A204.1 (cell line): ENCODE results near the gene PHLPP1.
A peak's percentile ranks its signal among the peaks of the same experiment; 100 is the strongest.

ENCODE experiments used
- FAIRE-seq: peaks from 2 replicates; lab custom pipeline; 2012; peaks lifted over from hg19 to GRCh38; lab: Jason Lieb, UNC

Gene PHLPP1

DNA sequence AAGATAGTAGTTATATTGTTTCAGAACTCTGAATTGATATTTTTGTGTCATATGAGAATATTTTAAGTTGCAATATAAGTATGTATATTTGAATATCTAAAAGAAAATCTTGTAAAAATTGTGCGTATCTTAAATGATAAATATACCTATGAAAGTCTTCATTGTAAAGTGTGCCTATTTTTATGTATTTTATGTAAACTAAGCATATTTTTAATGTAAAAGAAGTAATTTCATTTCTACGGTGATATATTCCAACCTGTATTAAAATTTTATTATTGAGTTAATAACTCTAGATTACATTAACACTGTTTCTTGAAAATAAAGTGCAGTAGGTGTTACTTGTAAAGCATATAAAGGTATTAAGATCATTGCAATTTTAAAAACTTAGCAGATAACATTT, 233.4 kb downstream of the PHLPP1 start:
- FAIRE-seq, result peak; percentile 70

DNA sequence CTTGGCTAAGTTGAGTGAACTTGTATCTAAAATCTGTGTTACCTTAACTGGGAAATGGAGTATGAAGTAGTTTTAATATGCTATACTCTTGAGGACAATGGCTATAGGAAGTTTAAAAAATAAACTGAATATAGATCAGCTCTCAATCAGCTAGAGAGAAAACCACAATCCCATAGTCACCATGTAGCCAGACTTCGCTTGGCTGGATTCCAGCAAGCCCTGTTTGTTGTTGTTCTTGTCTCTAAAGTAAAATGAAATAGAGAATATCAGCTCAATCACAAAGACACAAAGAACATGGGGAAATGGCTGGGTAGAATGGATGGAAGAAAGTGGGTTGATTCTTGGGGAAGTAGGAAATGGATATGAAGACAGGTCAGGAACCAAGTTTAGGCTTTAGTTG, 234.9 kb downstream of the PHLPP1 start:
- no peak for FAIRE-seq

GRCh38 chr18:62952807-62953206, 237.5 kb downstream of the PHLPP1 start:
- no peak for FAIRE-seq

DNA sequence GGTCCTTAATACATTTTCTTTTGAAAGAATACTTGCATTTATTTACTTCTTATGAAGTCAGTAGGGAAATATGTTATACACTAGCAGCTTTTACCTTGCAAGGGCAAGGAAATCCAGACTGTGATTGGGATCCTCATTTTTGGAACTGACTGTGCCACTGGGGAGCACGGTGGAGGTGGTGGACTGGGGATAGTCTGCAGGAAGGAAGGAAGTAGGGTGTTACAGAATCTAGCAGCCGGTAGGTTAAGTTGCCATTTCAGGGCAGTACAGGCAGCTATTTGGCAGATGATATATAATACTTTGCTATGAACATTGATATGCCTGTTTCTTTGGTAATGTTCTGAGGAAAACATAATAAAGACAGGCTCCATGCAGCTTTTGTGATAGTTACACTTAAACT, 238.3 kb downstream of the PHLPP1 start:
- no peak for FAIRE-seq

GRCh38 chr18:62954366-62954765, 239.0 kb downstream of the PHLPP1 start:
- no peak for FAIRE-seq

DNA sequence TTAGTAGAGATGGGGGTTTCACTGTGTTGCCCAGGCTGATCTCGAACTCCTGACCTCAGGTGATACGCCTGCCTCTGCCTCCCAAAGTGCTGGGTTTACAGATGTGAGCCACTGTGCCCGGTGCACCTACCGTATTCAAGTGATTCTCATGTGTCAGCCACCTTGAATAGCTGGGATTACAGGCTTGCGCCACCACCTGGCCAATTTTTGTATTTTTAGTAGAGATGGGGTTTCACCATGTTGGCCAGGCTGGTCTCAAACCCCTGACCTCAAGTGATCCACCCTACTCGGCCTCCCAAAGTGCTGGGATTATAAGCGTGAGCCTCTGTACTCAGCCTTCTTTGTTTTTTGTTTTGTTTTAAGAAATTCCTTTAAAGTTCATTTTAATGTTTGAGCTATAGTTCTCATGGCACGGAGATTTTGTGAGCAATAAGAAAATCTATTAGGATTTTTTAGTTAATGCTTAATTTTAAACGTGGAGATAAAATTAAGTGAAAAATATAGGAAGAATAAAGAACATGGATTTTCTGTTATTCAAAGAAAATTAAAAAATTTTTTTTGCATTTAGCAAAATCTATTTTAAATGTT, 242.6 kb downstream of the PHLPP1 start:
- no peak for FAIRE-seq

- FAIRE-seq, result no peak
Measured at GRCh38 chr18:62959481-62959880, 244.1 kb downstream of the PHLPP1 start.

DNA sequence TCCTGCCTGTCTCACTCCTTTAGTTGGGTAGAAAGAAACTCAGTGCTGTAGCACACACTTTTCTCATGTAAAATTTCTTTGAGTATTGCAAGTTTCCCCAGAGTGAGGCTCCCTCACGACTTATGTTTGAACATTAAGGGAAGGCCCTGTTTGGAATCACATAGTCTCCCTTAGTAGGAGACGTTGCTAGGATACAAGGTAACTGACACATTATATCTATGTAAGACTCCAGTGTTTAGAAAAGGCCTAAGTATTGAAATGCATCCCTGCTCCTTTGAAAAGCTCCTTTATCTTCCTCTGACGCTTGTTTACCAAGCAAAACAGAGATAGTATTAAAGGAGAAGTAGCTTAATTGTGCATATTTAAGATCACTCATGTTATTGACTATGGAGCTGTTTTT, 248.2 kb downstream of the PHLPP1 start:
- FAIRE-seq, result no peak

- FAIRE-seq, result no peak
Measured at GRCh38 chr18:62964432-62964831, 249.1 kb downstream of the PHLPP1 start.

DNA sequence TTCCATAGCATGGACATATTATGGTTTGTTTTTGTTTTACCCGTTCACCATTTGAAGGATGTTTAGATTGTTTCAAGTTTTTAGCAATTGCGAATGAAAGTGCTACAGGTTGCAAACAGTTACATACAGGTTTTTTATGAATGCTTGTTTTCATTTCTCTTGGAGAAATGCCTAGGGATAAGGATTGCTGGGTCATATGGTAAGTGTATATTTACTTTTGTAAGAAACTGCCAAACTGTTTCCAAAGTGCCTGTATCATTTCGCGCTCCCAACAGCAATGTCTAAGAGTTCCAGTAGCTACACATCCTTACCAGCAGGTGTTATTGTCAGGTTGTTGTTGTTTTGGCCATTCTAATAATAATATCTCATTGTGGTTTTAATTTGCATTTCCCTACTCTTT, 251.7 kb downstream of the PHLPP1 start:
- no peak for FAIRE-seq

DNA sequence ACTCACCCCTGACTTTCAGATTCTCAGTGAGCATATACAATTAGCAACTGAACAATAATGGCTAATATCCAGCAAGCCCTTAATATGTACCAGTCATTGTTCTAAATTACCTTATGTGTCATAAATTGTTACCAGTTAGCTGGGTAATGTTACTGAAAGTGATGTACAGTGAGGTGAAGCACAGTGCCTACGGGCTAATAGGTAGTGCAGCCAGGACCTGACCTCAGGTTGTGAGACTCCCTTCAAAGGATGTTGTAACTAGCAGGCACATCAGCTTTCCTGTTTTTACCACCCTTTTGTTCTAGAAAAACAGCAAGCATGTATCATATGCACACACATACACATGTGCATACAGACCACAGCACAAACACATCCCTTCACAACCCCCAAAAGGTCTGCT, 258.3 kb downstream of the PHLPP1 start:
- no peak for FAIRE-seq

DNA sequence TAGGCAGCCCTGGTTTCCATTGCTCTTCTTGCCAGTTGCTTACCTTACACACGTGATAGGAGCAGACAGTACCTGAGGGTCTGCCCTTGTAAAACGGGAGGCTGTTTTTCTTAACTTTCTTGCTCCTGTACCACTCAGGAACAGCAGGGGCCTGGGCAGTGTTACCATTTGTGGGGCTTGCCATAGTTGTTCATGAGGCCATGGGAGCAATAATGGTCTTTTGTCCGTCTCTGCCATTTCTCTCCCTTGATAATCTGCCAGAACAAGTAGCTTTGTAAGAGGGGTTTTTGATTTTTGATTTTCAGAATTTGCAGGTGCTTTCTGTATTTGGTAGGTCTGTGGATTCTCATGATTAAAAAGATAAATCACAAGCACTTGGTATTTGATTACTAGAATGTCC, 259.0 kb downstream of the PHLPP1 start:
- no peak for FAIRE-seq

DNA sequence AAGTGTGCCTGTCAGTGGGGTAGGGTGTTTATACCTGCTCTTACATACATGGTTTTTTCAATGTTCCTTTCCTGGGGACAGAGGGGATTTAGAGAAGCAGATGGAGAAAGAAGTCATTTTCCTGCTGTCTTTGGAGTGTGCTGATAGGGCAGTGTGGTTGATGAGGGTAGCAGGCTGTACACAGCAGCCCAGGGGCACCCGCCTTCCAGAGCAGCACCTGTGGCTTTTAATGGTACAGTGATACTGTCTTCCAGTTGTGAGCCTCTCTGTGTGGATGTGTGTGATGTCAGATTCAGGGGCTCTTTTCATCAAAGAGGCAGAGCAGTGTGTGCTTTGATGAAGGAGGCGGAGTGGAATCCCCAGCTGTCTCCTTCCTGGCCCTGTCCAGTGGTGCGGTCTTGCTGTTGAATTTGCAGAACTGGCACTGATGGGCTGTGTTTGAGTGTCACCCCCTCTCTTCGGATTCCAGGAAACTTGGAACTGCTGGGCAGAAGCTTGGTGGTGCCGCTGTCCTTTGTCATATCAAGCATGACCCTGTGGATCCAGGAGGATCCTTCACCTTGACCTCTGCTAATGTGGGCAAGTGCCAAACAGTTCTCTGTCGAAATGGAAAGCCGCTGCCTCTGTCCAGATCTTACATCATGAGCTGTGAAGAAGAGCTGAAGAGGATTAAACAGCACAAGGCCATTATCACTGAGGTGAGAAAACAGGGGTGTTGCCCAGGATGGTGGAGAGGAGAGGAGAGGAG, 259.8 kb downstream of the PHLPP1 start:
- no peak for FAIRE-seq

DNA sequence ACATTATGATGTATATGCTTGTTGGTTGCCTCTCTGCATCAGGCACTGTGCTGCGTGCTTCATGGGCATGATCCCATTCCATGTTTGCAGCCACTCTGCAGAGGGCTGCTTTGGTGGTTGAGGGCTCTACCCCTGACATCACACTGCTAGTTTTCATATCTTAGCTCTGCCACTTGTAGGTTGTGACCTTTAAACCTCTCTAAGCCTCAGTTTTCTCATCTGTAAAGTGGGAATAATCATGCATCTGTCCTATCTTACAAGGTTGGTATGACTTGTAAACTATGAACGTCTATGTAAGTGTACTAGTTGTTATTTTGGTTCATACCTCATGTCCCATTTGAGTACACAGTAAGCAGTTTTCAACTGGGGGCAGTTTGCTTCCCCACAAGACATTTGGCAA, 260.4 kb downstream of the PHLPP1 start:
- FAIRE-seq, result no peak

- FAIRE-seq, result no peak
Measured at GRCh38 chr18:62976227-62976626, 260.9 kb downstream of the PHLPP1 start.

- FAIRE-seq, result no peak
Measured at GRCh38 chr18:62977512-62977911, 262.2 kb downstream of the PHLPP1 start.

GRCh38 chr18:62978251-62979049, 263.1 kb downstream of the PHLPP1 start:
- no peak for FAIRE-seq

GRCh38 chr18:62979176-62979575, 263.8 kb downstream of the PHLPP1 start:
- FAIRE-seq, result no peak

GRCh38 chr18:62979900-62980299, 264.6 kb downstream of the PHLPP1 start:
- FAIRE-seq, result no peak

GRCh38 chr18:62981566-62981965, 266.2 kb downstream of the PHLPP1 start:
- no peak for FAIRE-seq

DNA sequence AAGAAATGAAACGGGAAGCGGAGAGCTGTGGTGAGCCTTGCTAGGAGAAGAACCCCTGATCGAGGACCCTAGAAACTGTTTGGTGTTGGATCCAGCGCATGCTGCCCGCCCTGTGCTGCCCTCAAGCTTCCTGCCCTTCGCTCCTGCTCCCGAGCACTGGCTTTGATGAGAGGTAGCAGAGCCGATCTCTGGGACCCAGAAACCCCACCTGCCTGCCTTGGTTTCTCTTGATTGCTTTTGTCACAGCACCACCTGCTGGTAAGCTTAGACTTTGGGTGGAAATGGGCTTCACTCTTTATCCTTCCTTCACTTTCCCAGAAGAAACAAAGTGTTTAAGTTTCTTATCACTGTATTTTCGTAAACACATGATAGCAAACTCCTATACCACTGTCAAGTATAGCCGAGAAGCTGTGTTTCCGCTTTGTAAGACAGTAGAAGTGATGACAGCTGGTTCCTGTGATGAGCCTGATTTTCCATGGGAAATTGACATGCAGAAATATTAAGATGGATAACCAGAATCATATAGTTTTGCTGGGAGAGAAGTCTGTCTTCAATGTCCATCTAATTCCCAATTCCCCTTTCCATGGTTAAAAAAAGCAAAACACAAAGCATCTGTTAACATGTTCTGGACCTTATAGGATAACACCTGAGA, 267.4 kb downstream of the PHLPP1 start:
- peak; percentile 59 for FAIRE-seq

DNA sequence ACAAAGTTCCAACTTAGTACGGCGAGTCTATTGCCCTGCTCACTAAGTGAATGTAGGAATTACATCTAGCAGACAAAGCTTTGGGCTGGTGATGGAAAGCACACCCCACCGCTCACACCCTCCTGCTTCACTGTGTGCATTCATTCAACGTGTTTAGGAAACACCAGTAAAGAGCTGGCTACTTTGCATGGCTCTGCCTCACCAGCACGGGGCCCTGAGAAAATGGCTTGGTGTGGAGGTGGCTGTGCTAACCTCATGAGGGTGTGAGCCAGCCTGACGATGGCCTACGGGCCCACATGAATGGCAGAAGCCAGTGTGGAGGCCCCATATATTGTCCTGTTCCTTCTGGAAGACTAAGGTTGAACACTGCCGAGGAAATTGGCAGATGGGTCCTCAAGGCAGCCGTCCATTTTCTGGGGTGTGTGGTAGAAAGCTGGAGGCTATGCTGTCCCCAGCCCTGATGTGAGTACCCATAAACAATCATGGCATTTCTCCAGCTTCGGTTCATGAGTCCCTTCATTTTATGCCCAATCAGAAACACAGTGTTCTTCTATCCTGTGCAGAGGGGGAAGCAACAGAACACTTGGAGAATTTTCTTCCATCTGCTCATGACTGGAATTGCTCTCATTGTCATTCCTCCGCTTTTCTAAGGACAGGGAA, 269.4 kb downstream of the PHLPP1 start:
- no peak for FAIRE-seq
